Right lobe of liver (tissue), 6 donors: ENCODE results near the gene SCAPER. TPM values are rescaled to one million over a fixed set of nuclear protein-coding genes. Genes with fewer than 3 reads are reported as not detected.
"Not testable (repeated sequence)": the region's sequence is repeated elsewhere in the genome, so short reads cannot be mapped to it uniquely, and the experiment has no call there.

Source experiments
- ATAC-seq, 4 donors: fragments of 200-7000 bp; cut with Tn5 transposase; one replicate each; pipeline ENCODE4 v1.9.1; 2020; ENCODE audit warnings: mild to moderate bottlenecking in 4 of 4, moderate library complexity in 4 of 4
- DNase-seq, 3 donors: peaks; one replicate each; pipeline ENCODE4 v3.0.0-alpha.2; 2020
- H3K27ac ChIP-seq, 3 donors: fragments of 200-600 bp; one replicate each; pipeline ENCODE4 v1.8.0; 2022
- H3K27me3 ChIP-seq, 2 donors: fragments of 200-600 bp; one replicate each; pipeline ENCODE4 v1.8.0; 2022
- H3K36me3 ChIP-seq, 4 donors: fragments of 200-600 bp; sonication (generic) in 1 of 4; one replicate each; pipeline versions ENCODE4 v1.5.1 to v1.8.0; 2017 to 2022; ENCODE audit warnings: control low read depth in 1 of 4
- H3K4me1 ChIP-seq, 4 donors: fragments of 200-600 bp; sonication (generic) in 1 of 4; one replicate each; pipeline versions ENCODE4 v1.5.1 to v1.8.0; 2017 to 2022; ENCODE audit warnings: control low read depth in 1 of 4
- H3K4me3 ChIP-seq, 3 donors: fragments of 200-600 bp; one replicate each; pipeline ENCODE4 v1.8.0; 2022
- H3K9me3 ChIP-seq, 4 donors: fragments of 200-600 bp; sonication (generic) in 1 of 4; one replicate each; pipeline versions ENCODE4 v1.5.1 to v1.8.0; 2017 to 2022; ENCODE audit warnings: control low read depth in 1 of 4
- CTCF ChIP-seq, 4 donors: fragments of 200-600 bp in 3 of 4; fragments of 450-650 bp in 1 of 4; IDR thresholded peaks; one replicate each; pipeline versions ENCODE4 v1.5.1 to v1.8.0; 2016 to 2022; ENCODE audit warnings: antibody characterized with exemption in 4 of 4, mild to moderate bottlenecking in 2 of 4
- POLR2A ChIP-seq: fragments of 450-650 bp; IDR thresholded peaks from one replicate; pipeline ENCODE4 v1.6.1; 2017; ENCODE audit warnings: antibody characterized with exemption, mild to moderate bottlenecking
- WGBS: methylation state at CpG from one replicate; pipeline ENCODE4 v1.1.6; 2018; ENCODE audit warnings: low coverage, low lambda C conversion rate; ENCODE audit not compliant: insufficient coverage; ENCODE audit errors: missing lambda C conversion rate; 5-methylcytosine and 5-hydroxymethylcytosine counted together
- intact Hi-C, 2 donors: fragments of 100-400 bp; cut with DNase I; formaldehyde crosslinking; loops; one replicate each; pipeline versions ENCODE4 v1.11.2 to v1.14.1; 2022
- total RNA-seq, 6 experiments: library from RNA; depleted of rRNA in 2 of 6; stranded (reverse); fragments of >200 nt in 2 of 6; fragmentation: NEBNext Ultra II Directional in 3 of 6; extraction: Animal tissue kit (Norgen Biotek cat#: 25700) in 3 of 6; gene quantifications; one replicate each; pipeline versions ENCODE4 v1.1.0 to v1.2.4, GENCODE V29; 2016 to 2023
- donor health status: DM: no; HTN: yes; CAD: no.
- donor health status: DM: no; HTN: no; CAD: no.
- donor health status: DM: no; HTN: no; CAD: no.
- donor health status: DM: no; HTN: yes; CAD: no.
- donor health status: DM: no; HTN: yes; CAD: no.

SCAPER gene
- total RNA-seq, 6 experiments from 2014 or later: 6.7 to 17.3 (median 10.4) TPM

GRCh38 chr15:76904461-76905012 lies 603 bp downstream of the SCAPER start:
- H3K9me3 ChIP-seq: no peaks in the 10 kb centered on the region
- DNase-seq (peak in 1 of 3 donors; percentile 56), ATAC-seq (peak; percentile 32 to 50 (median 44))
- H3K27ac ChIP-seq: peak overlapping the region; percentile 85 to 93 (median 90)
- H3K4me3 ChIP-seq: peak overlapping the region; percentile 76 to 82 (median 78)
- TF ChIP-seq CTCF (IDR thresholded peaks at IDR 0.05) (no peak), POLR2A (no peak)
- H3K4me1 ChIP-seq: peaks cover 0 to 25% (median 14%) of the 10 kb centered on the region in 4 donors
- 2% methylated on average over 9 of the region's 29 CpGs for WGBS
- intact Hi-C loops: no loop called here
- H3K36me3 ChIP-seq: no peaks in the 10 kb centered on the region
- H3K27me3 ChIP-seq: no peaks in the 10 kb centered on the region

- H3K27ac ChIP-seq: peak overlapping the region; percentile 51 to 65 (median 59)
- H3K9me3 ChIP-seq: no peaks in the 10 kb centered on the region
- peaks cover 0 to 25% (median 14%) of the 10 kb centered on the region in 4 donors for H3K4me1 ChIP-seq
- TF ChIP-seq POLR2A (no peak), CTCF (IDR thresholded peaks at IDR 0.05) (peak in 2 of 4 donors; percentile 11 to 19)
- peak overlapping the region in 1 of 3 donors; percentile 82 for H3K4me3 ChIP-seq
- H3K27me3 ChIP-seq: no peaks in the 10 kb centered on the region
- intact Hi-C loops: no loop called here
- ATAC-seq (no peak), DNase-seq (no peak)
- no peaks in the 10 kb centered on the region for H3K36me3 ChIP-seq
Measured at GRCh38 chr15:76903251-76903681, 1.9 kb downstream of the SCAPER start.

GRCh38 chr15:76901965-76902364 lies 3.2 kb downstream of the SCAPER start:
- intact Hi-C loops: no loop called here
- no peaks in the 10 kb centered on the region for H3K9me3 ChIP-seq
- WGBS: 100% methylated on average over 2 of the region's 2 CpGs
- H3K27me3 ChIP-seq: no peaks in the 10 kb centered on the region
- H3K4me1 ChIP-seq: peaks cover 0 to 25% (median 14%) of the 10 kb centered on the region in 4 donors
- no peak for TF ChIP-seq POLR2A
- no peak for TF ChIP-seq CTCF (IDR thresholded peaks at IDR 0.05)
- no peaks in the 10 kb centered on the region for H3K36me3 ChIP-seq
- DNase-seq: no peak
- peak overlapping the region in 1 of 3 donors; percentile 65 for H3K27ac ChIP-seq
- no peak for ATAC-seq
- H3K4me3 ChIP-seq: no peak overlapping the region

- ATAC-seq, H3K9me3 ChIP-seq, H3K4me3 ChIP-seq, DNase-seq, H3K27ac ChIP-seq, H3K27me3 ChIP-seq, intact Hi-C loops, H3K36me3 ChIP-seq: not testable (repeated sequence)
- no CpG with 5 or more reads among the region's 6 CpGs for WGBS
- peaks cover 0 to 18% (median 9%) of the 10 kb centered on the region in 4 donors for H3K4me1 ChIP-seq
Measured at GRCh38 chr15:76899931-76900310, 5.2 kb downstream of the SCAPER start.

GRCh38 chr15:76899176-76899930 lies 5.8 kb downstream of the SCAPER start:
- ATAC-seq, DNase-seq, H3K4me3 ChIP-seq, intact Hi-C loops, H3K27ac ChIP-seq, H3K36me3 ChIP-seq, H3K27me3 ChIP-seq, H3K9me3 ChIP-seq: not testable (repeated sequence)
- H3K4me1 ChIP-seq: peaks cover 0 to 17% (median 9%) of the 10 kb centered on the region in 4 donors
- WGBS: 86% methylated on average over 10 of the region's 39 CpGs
